ENCODE results near the gene ARHGEF3.

- TF ChIP-seq CTCF (IDR thresholded peaks at IDR 0.05; ENCODE audit: poor library complexity, severe bottlenecking) (no peak), REST (IDR thresholded peaks at IDR 0.05; ENCODE audit: borderline replicate concordance) (no peak), EZH2 (IDR thresholded peaks at IDR 0.05; ENCODE audit: borderline replicate concordance, insufficient read depth, low read length, poor library complexity, severe bottlenecking) (no peak), SMC3 (conservative IDR thresholded peaks at IDR 0.05; ENCODE audit: poor library complexity) (no peak), EP300 (conservative IDR thresholded peaks at IDR 0.05; ENCODE audit: poor library complexity, severe bottlenecking) (no peak), TAF1 (IDR thresholded peaks at IDR 0.05; ENCODE audit: low read depth) (no peak)
These were observed 25.8 kb downstream of the ARHGEF3 start for GRCh38 chr3:56775838-56776555.
